Loucy (cell line): ENCODE measurements around the gene C12orf43.

Experiments used
- H2AFZ ChIP-seq: fragments of 200-600 bp; sonication (generic); 2 replicates; pipeline ENCODE4 v1.6.0; 2016; ENCODE audit warnings: antibody characterized with exemption, mild to moderate bottlenecking, low read length, moderate library complexity
- H3F3A ChIP-seq: fragments of 200-600 bp; 2 replicates; pipeline ENCODE4 v1.6.0; 2016; ENCODE audit warnings: antibody characterized with exemption, low read depth, mild to moderate bottlenecking
- H3K27me3 ChIP-seq: fragments of 200-600 bp; sonication (generic); 2 replicates; pipeline ENCODE4 v1.6.1; 2014; ENCODE audit warnings: low read length, mild to moderate bottlenecking; ENCODE audit not compliant: insufficient read depth, poor library complexity, severe bottlenecking
- H3K36me3 ChIP-seq: fragments of 200-600 bp; sonication (generic); 2 replicates; pipeline ENCODE4 v1.6.1; 2016; ENCODE audit warnings: low read length; ENCODE audit not compliant: insufficient read depth
- H3K4me1 ChIP-seq: fragments of 200-600 bp; sonication (generic); 2 replicates; pipeline ENCODE4 v1.5.1; 2014; ENCODE audit warnings: low read length, mild to moderate bottlenecking; ENCODE audit not compliant: insufficient read depth, poor library complexity, severe bottlenecking
- H3K4me2 ChIP-seq: fragments of 200-600 bp; sonication (generic); 2 replicates; pipeline ENCODE4 v1.6.0; 2014; ENCODE audit warnings: antibody characterized with exemption, low read length, low read depth, mild to moderate bottlenecking; ENCODE audit not compliant: poor library complexity, severe bottlenecking
- H3K4me3 ChIP-seq: fragments of 200-600 bp; sonication (generic); 2 replicates; pipeline ENCODE4 v1.5.1; 2014; ENCODE audit warnings: low read length, mild to moderate bottlenecking, mixed read lengths; ENCODE audit not compliant: poor library complexity, severe bottlenecking
- H3K79me2 ChIP-seq: fragments of 200-600 bp; sonication (generic); 2 replicates; pipeline ENCODE4 v1.6.1; 2014; ENCODE audit warnings: low read length; ENCODE audit not compliant: insufficient read depth
- H3K9ac ChIP-seq: fragments of 200-600 bp; sonication (generic); 2 replicates; pipeline ENCODE4 v1.6.0; 2014; ENCODE audit warnings: mild to moderate bottlenecking, low read depth, low read length, moderate library complexity; ENCODE audit not compliant: poor library complexity, severe bottlenecking
- H3K9me2 ChIP-seq: fragments of 200-600 bp; sonication (generic); replicated peaks from 2 replicates; pipeline ENCODE4 v1.6.1; 2016; ENCODE audit warnings: low read depth, low read length, mixed read lengths
- H3K9me3 ChIP-seq: fragments of 200-600 bp; sonication (generic); 2 replicates; pipeline ENCODE4 v1.6.1; 2014; ENCODE audit warnings: mild to moderate bottlenecking, antibody characterized with exemption, low read length, low read depth; ENCODE audit not compliant: insufficient read depth
- H4K20me1 ChIP-seq: fragments of 200-600 bp; sonication (generic); 2 replicates; pipeline ENCODE4 v1.6.0; 2014; ENCODE audit warnings: antibody characterized with exemption, low read length, mild to moderate bottlenecking; ENCODE audit not compliant: insufficient read depth, poor library complexity, severe bottlenecking
- CTCF ChIP-seq: fragments of 200-600 bp; sonication (generic); conservative IDR thresholded peaks from 2 replicates; pipeline ENCODE4 v1.5.1; 2014; ENCODE audit warnings: mild to moderate bottlenecking, antibody characterized with exemption, low read length
- EZH2phosphoT487 ChIP-seq: fragments of 200-600 bp; IDR thresholded peaks from 2 replicates; pipeline ENCODE4 v1.6.1; 2018; ENCODE audit warnings: antibody characterized with exemption, mild to moderate bottlenecking, moderate library complexity, borderline replicate concordance

Gene C12orf43

GRCh38 chr12:121010860-121011259 lies 5.4 kb downstream of the C12orf43 start:
- TF ChIP-seq EZH2phosphoT487, result no peak
- no peak for TF ChIP-seq CTCF
- Histone ChIP-seq H4K20me1 (no peaks in the 10 kb centered on the region), H3K36me3 (peaks cover 7% of the 10 kb centered on the region; the same call in 1 of the 2 replicates), H3F3A (no peaks in the 10 kb centered on the region), H3K9me2 (no peaks in the 10 kb centered on the region), H3K79me2 (peaks cover 7% of the 10 kb centered on the region), H3K9me3 (no peaks in the 10 kb centered on the region), H3K4me2 (no peak overlapping the region), H3K27me3 (no peaks in the 10 kb centered on the region), H2AFZ (no peak overlapping the region), H3K4me3 (no peak overlapping the region), H3K9ac (no peak overlapping the region), H3K4me1 (peaks cover 19% of the 10 kb centered on the region)

GRCh38 chr12:121009741-121010140 lies 6.5 kb downstream of the C12orf43 start:
- Histone ChIP-seq H3K4me1 (peaks cover 14% of the 10 kb centered on the region), H3K4me2 (no peak overlapping the region), H3K9me2 (no peaks in the 10 kb centered on the region), H3K79me2 (no peaks in the 10 kb centered on the region; the same call in 1 of the 2 replicates), H3K36me3 (peaks cover 7% of the 10 kb centered on the region; the same call in 1 of the 2 replicates), H3F3A (no peaks in the 10 kb centered on the region), H3K4me3 (no peak overlapping the region), H3K27me3 (no peaks in the 10 kb centered on the region), H3K9me3 (no peaks in the 10 kb centered on the region), H3K9ac (no peak overlapping the region), H4K20me1 (no peaks in the 10 kb centered on the region), H2AFZ (no peak overlapping the region)
- TF ChIP-seq EZH2phosphoT487 (no peak), CTCF (peak; percentile 48)

- H3K4me2 ChIP-seq, result no peak overlapping the region
- H3K4me1 ChIP-seq, result peaks cover 13% of the 10 kb centered on the region
- H3K9me2 ChIP-seq, result no peaks in the 10 kb centered on the region
- TF ChIP-seq EZH2phosphoT487 (no peak), CTCF (no peak)
- no peaks in the 10 kb centered on the region for H3K27me3 ChIP-seq
- H4K20me1 ChIP-seq, result no peaks in the 10 kb centered on the region
- H3K4me3 ChIP-seq, result no peak overlapping the region
- no peaks in the 10 kb centered on the region; the same call in 1 of the 2 replicates for H3K79me2 ChIP-seq
- peaks cover 7% of the 10 kb centered on the region; the same call in 1 of the 2 replicates for H3K36me3 ChIP-seq
- H2AFZ ChIP-seq, result no peak overlapping the region
- no peaks in the 10 kb centered on the region for H3K9me3 ChIP-seq
- no peaks in the 10 kb centered on the region for H3F3A ChIP-seq
- no peak overlapping the region for H3K9ac ChIP-seq
These were observed 7.8 kb downstream of the C12orf43 start for GRCh38 chr12:121008347-121009098.
